Peyer's patch (tissue), 4 donors: ENCODE results near the gene FAM131A. TPM values are rescaled to one million over a fixed set of nuclear protein-coding genes. Genes with fewer than 3 reads are reported as not detected.
"Not testable (repeated sequence)": the region's sequence is repeated elsewhere in the genome, so short reads cannot be mapped to it uniquely, and the experiment has no call there.

Experiments used
- DNase-seq, 3 donors: peaks; one replicate each; pipeline ENCODE4 v3.0.0-alpha.2; 2017 to 2019
- H3K27ac ChIP-seq, 4 donors: fragments of 200-600 bp; sonication (generic); one replicate each; pipeline ENCODE4 v1.5.1; 2016 to 2019
- H3K27me3 ChIP-seq, 2 donors: fragments of 200-600 bp; sonication (generic); one replicate each; pipeline ENCODE4 v1.5.1; 2019
- H3K36me3 ChIP-seq, 3 donors: fragments of 200-600 bp; sonication (generic); one replicate each; pipeline ENCODE4 v1.5.1; 2016 to 2019
- H3K4me1 ChIP-seq, 4 donors: fragments of 200-600 bp; sonication (generic); one replicate each; pipeline ENCODE4 v1.5.1; 2016 to 2019
- H3K4me3 ChIP-seq, 4 donors: fragments of 200-600 bp; sonication (generic); 1 replicate in 3 of 4; 2 replicates in 1 of 4; pipeline ENCODE4 v1.5.1; 2016 to 2019; ENCODE audit warnings: mild to moderate bottlenecking in 1 of 4
- H3K9me3 ChIP-seq, 4 donors: fragments of 200-600 bp; sonication (generic); one replicate each; pipeline ENCODE4 v1.5.1; 2016 to 2019; ENCODE audit warnings: mild to moderate bottlenecking in 1 of 4
- CTCF ChIP-seq, 6 experiments: fragments of 450-650 bp in 4 of 6; fragments of 200-600 bp in 2 of 6; sonication (generic) in 1 of 6; IDR thresholded peaks; one replicate each; pipeline ENCODE4 v1.5.1; 2017 to 2019; ENCODE audit warnings: antibody characterized with exemption in 6 of 6, mild to moderate bottlenecking in 3 of 6, moderate library complexity in 1 of 6
- POLR2A ChIP-seq, 2 donors: fragments of 450-650 bp; IDR thresholded peaks; one replicate each; pipeline ENCODE4 v1.5.1; 2017; ENCODE audit warnings: antibody characterized with exemption in 2 of 2, mild to moderate bottlenecking in 2 of 2, moderate library complexity in 2 of 2
- total RNA-seq, 4 donors: library from RNA; depleted of rRNA; stranded (reverse); fragments of >200 nt; gene quantifications; one replicate each; pipeline ENCODE4 v1.1.0, GENCODE V29; 2016

FAM131A gene
- total RNA-seq, 4 donors from 2014 or later: 5.8 to 47.9 (median 19.6) TPM

GRCh38 chr3:184337981-184338380 lies 581 bp downstream of the FAM131A start:
- Histone ChIP-seq H3K4me1 (peaks cover 0 to 24% (median 3%) of the 10 kb centered on the region in 4 donors), H3K4me3 (peak overlapping the region in 1 of 4 donors; percentile 92), H3K9me3 (no peaks in the 10 kb centered on the region), H3K36me3 (peaks cover 0 to 39% (median 0%) of the 10 kb centered on the region in 3 donors), H3K27ac (peak overlapping the region; percentile 49 to 98 (median 90)), H3K27me3 (no peaks in the 10 kb centered on the region)
- DNase-seq: no peak
- no peak for TF ChIP-seq CTCF (IDR thresholded peaks at IDR 0.05)
- no peak for TF ChIP-seq POLR2A (IDR thresholded peaks at IDR 0.05)

GRCh38 chr3:184338511-184338945 lies 1.1 kb downstream of the FAM131A start:
- Histone ChIP-seq H3K4me1 (peaks cover 0 to 24% (median 3%) of the 10 kb centered on the region in 4 donors), H3K36me3 (peaks cover 0 to 39% (median 0%) of the 10 kb centered on the region in 3 donors), H3K27me3 (no peaks in the 10 kb centered on the region), H3K4me3 (peak overlapping the region in 1 of 4 donors; percentile 92), H3K9me3 (no peaks in the 10 kb centered on the region), H3K27ac (peak overlapping the region; percentile 49 to 98 (median 90))
- no peak for TF ChIP-seq POLR2A (IDR thresholded peaks at IDR 0.05)
- TF ChIP-seq CTCF (IDR thresholded peaks at IDR 0.05): no peak
- DNase-seq: peak in 1 of 3 donors; percentile 67

- no peaks in the 10 kb centered on the region for H3K9me3 ChIP-seq
Observed at GRCh38 chr3:184339001-184339400, 1.6 kb downstream of the FAM131A start.

GRCh38 chr3:184339451-184340135 lies 2.2 kb downstream of the FAM131A start:
- H3K27me3 ChIP-seq, H3K4me3 ChIP-seq, H3K27ac ChIP-seq, DNase-seq, H3K9me3 ChIP-seq: not testable (repeated sequence)
- peaks cover 0 to 36% (median 0%) of the 10 kb centered on the region in 3 donors for H3K36me3 ChIP-seq
- peaks cover 0 to 24% (median 3%) of the 10 kb centered on the region in 4 donors for H3K4me1 ChIP-seq

More at GRCh38 chr3:184339001-184339400, 1.6 kb downstream of the FAM131A start:
- TF ChIP-seq POLR2A (IDR thresholded peaks at IDR 0.05) (no peak), CTCF (IDR thresholded peaks at IDR 0.05) (no peak)
- DNase-seq: no peak
- Histone ChIP-seq H3K4me1 (peaks cover 0 to 24% (median 3%) of the 10 kb centered on the region in 4 donors), H3K4me3 (peak overlapping the region in 1 of 4 donors; percentile 92), H3K27me3 (no peaks in the 10 kb centered on the region), H3K36me3 (peaks cover 0 to 38% (median 0%) of the 10 kb centered on the region in 3 donors), H3K27ac (peak overlapping the region in 3 of 4 donors; percentile 49 to 98 (median 92))

- no peaks in the 10 kb centered on the region for H3K27me3 ChIP-seq
- H3K27ac ChIP-seq: peak overlapping the region in 1 of 4 donors; percentile 12
- H3K4me1 ChIP-seq: peaks cover 0 to 21% (median 1%) of the 10 kb centered on the region in 4 donors
- TF ChIP-seq CTCF (IDR thresholded peaks at IDR 0.05) (no peak), POLR2A (IDR thresholded peaks at IDR 0.05) (no peak)
- no peak overlapping the region for H3K4me3 ChIP-seq
- peaks cover 0 to 35% (median 0%) of the 10 kb centered on the region in 3 donors for H3K36me3 ChIP-seq
- no peaks in the 10 kb centered on the region for H3K9me3 ChIP-seq
- peak in 2 of 3 donors; percentile 70 to 80 for DNase-seq
Observed at GRCh38 chr3:184341925-184342324, 4.5 kb downstream of the FAM131A start.

GRCh38 chr3:184343200-184343876 lies 5.9 kb downstream of the FAM131A start:
- H3K36me3 ChIP-seq: peaks cover 0 to 35% (median 0%) of the 10 kb centered on the region in 3 donors

More at GRCh38 chr3:184343200-184343876, 5.9 kb downstream of the FAM131A start:
- DNase-seq: no peak
- TF ChIP-seq POLR2A (IDR thresholded peaks at IDR 0.05): no peak
- no peak for TF ChIP-seq CTCF (IDR thresholded peaks at IDR 0.05)
- Histone ChIP-seq H3K4me3 (no peak overlapping the region), H3K27ac (no peak overlapping the region), H3K4me1 (peaks cover 0 to 9% (median 1%) of the 10 kb centered on the region in 4 donors), H3K27me3 (no peaks in the 10 kb centered on the region), H3K9me3 (no peaks in the 10 kb centered on the region)
